Uterus (tissue), 4 donors: ENCODE measurements around the gene RORB. TPM values are rescaled to one million over a fixed set of nuclear protein-coding genes. Genes with fewer than 3 reads are reported as not detected.

ENCODE experiments used
- DNase-seq, 2 donors: peaks; one replicate each; pipeline ENCODE4 v3.0.0-alpha.2; 2019 to 2020
- H3K27ac ChIP-seq, 2 donors: fragments of 200-600 bp; sonication (generic); 1 replicate in 1 of 2; 2 replicates in 1 of 2; pipeline ENCODE4 v1.5.1; 2016 to 2018
- H3K27me3 ChIP-seq, 2 donors: fragments of 200-600 bp; sonication (generic); one replicate each; pipeline ENCODE4 v1.5.1; 2018 to 2019; ENCODE audit warnings: control low read depth in 1 of 2
- H3K36me3 ChIP-seq, 2 donors: fragments of 200-600 bp; sonication (generic); one replicate each; pipeline ENCODE4 v1.5.1; 2019; ENCODE audit warnings: control low read depth in 1 of 2
- H3K4me1 ChIP-seq, 2 donors: fragments of 200-600 bp; sonication (generic); one replicate each; pipeline ENCODE4 v1.5.1; 2018 to 2019; ENCODE audit warnings: control low read depth in 1 of 2
- H3K4me3 ChIP-seq, 2 donors: fragments of 200-600 bp; sonication (generic); 1 replicate in 1 of 2; 2 replicates in 1 of 2; pipeline ENCODE4 v1.5.1; 2018 to 2019; ENCODE audit warnings: mild to moderate bottlenecking in 1 of 2
- H3K9me3 ChIP-seq, 2 donors: fragments of 200-600 bp; sonication (generic); one replicate each; pipeline ENCODE4 v1.5.1; 2019; ENCODE audit warnings: control low read depth in 1 of 2
- CTCF ChIP-seq, 4 experiments: fragments of 200-600 bp in 2 of 4; fragments of 450-650 bp in 2 of 4; sonication (generic) in 2 of 4; IDR thresholded peaks; one replicate each; pipeline ENCODE4 v1.5.1; 2016 to 2019; ENCODE audit warnings: antibody characterized with exemption in 4 of 4, mild to moderate bottlenecking in 2 of 4, moderate library complexity in 1 of 4
- POLR2A ChIP-seq, 2 donors: fragments of 450-650 bp; IDR thresholded peaks; one replicate each; pipeline ENCODE4 v1.6.1; 2016; ENCODE audit warnings: antibody characterized with exemption in 2 of 2, mild to moderate bottlenecking in 1 of 2, moderate library complexity in 1 of 2
- intact Hi-C: fragments of 100-400 bp; cut with DNase I; formaldehyde crosslinking; loops from one replicate; pipeline ENCODE4 v1.15.1; 2023; ENCODE audit warnings: low total_unique reads
- total RNA-seq, 4 donors: library from RNA; depleted of rRNA in 3 of 4; stranded (reverse); fragments of >200 nt in 3 of 4; gene quantifications; one replicate each; pipeline versions ENCODE4 v1.1.0 to v1.2.4, GENCODE V29; 2014 to 2023
- donor health status: DM: yes; HTN: yes; CAD: no.

Gene RORB
- total RNA-seq, 4 donors from 2014 or later, result under 0.01 to 32.1 (median 0.64) TPM

GRCh38 chr9:74718709-74719108 is 221.6 kb downstream of the RORB start:
- Histone ChIP-seq H3K4me3 (no peak overlapping the region), H3K27ac (no peak overlapping the region), H3K4me1 (no peaks in the 10 kb centered on the region), H3K9me3 (no peaks in the 10 kb centered on the region), H3K36me3 (no peaks in the 10 kb centered on the region), H3K27me3 (no peaks in the 10 kb centered on the region)
- intact Hi-C loops, result no loop called here
- TF ChIP-seq POLR2A (IDR thresholded peaks at IDR 0.05), result no peak
- TF ChIP-seq CTCF (IDR thresholded peaks at IDR 0.05), result no peak
- no peak for DNase-seq

DNA sequence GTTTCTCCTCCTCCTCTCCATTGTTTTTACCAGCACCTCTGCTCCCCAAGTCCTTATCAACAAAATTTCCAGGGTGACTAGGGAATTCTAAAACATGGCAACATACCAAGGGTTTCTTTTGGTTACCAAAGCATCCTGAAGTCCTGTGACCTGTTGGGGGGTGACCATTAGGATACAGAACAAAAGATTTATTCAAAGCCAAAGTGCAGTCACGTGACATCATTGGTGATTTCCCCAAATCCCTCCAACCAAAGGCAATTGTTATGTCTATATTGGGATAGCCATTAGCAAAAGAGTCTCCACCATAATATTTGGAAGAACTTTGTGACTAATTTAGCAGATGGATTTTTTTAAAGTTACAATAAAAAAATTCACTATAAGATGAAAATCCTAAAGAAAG is 222.2 kb downstream of the RORB start:
- Histone ChIP-seq H3K4me3 (no peak overlapping the region), H3K27ac (no peak overlapping the region), H3K36me3 (no peaks in the 10 kb centered on the region), H3K27me3 (no peaks in the 10 kb centered on the region), H3K9me3 (no peaks in the 10 kb centered on the region), H3K4me1 (no peaks in the 10 kb centered on the region)
- DNase-seq, result no peak
- intact Hi-C loops, result no loop called here
- TF ChIP-seq POLR2A (IDR thresholded peaks at IDR 0.05), result no peak
- TF ChIP-seq CTCF (IDR thresholded peaks at IDR 0.05), result no peak

DNA sequence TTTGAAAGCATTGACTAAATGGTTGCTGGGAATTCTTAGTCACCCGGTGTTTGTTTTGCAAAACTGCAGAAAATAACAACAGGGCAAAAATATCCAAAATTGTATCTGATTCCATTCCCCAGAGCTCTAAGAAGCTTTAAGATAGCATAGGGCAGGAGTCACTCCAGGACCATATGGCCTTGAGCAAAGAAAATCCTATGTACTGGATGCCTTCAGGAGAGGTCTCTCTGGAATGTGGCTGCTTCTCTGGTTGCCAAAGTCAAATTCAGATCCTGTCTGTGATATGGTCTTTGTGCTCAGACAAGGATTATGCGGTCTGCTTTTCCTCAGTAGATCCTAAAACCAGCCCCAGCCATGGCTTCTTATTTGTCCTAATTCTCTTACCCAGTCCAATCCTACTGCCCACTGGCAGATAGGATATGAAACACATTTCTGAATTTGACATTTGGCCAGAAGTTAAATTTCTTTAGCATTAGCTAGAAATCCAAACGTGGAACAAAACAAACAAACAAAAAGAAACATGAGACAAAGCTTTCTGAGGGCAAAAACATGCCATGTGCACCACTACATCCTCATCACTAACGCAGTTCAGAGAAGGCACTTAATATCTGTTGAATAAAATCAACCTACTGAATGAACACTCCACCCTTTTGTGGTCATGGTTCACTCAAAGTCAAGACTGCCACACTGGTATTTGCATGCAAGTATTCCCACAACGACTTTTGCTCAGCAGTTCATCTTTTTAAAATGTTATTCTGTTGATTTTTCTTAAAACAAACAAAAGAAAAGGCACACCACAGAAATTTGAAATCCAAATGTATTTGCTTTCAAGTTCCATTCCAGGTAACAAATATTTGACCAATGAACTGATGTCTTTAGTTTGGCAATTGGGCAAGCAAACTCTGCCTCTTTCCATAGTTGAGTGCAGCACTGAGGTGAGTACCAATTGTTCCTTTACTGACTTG is 224.8 kb downstream of the RORB start:
- H3K4me1 ChIP-seq, result no peaks in the 10 kb centered on the region
- H3K4me3 ChIP-seq, result no peak overlapping the region
- no peak overlapping the region for H3K27ac ChIP-seq
- H3K9me3 ChIP-seq, result no peaks in the 10 kb centered on the region
- intact Hi-C loops, result no loop called here
- H3K36me3 ChIP-seq, result no peaks in the 10 kb centered on the region
- H3K27me3 ChIP-seq, result no peaks in the 10 kb centered on the region
- DNase-seq, result no peak
- TF ChIP-seq CTCF (IDR thresholded peaks at IDR 0.05), result no peak
- TF ChIP-seq POLR2A (IDR thresholded peaks at IDR 0.05), result no peak

GRCh38 chr9:74724317-74724716 is 227.2 kb downstream of the RORB start:
- TF ChIP-seq CTCF (IDR thresholded peaks at IDR 0.05) (no peak), POLR2A (IDR thresholded peaks at IDR 0.05) (no peak)
- no peaks in the 10 kb centered on the region for H3K9me3 ChIP-seq
- no peaks in the 10 kb centered on the region for H3K27me3 ChIP-seq
- intact Hi-C loops, result no loop called here
- no peaks in the 10 kb centered on the region for H3K4me1 ChIP-seq
- no peak overlapping the region for H3K4me3 ChIP-seq
- H3K27ac ChIP-seq, result no peak overlapping the region
- H3K36me3 ChIP-seq, result no peaks in the 10 kb centered on the region
- no peak for DNase-seq

GRCh38 chr9:74726581-74726980 is 229.4 kb downstream of the RORB start:
- DNase-seq, result no peak
- Histone ChIP-seq H3K36me3 (no peaks in the 10 kb centered on the region), H3K27ac (no peak overlapping the region), H3K27me3 (no peaks in the 10 kb centered on the region), H3K9me3 (no peaks in the 10 kb centered on the region), H3K4me3 (no peak overlapping the region), H3K4me1 (no peaks in the 10 kb centered on the region)
- TF ChIP-seq POLR2A (IDR thresholded peaks at IDR 0.05), result no peak
- TF ChIP-seq CTCF (IDR thresholded peaks at IDR 0.05), result no peak
- intact Hi-C loops, result no loop called here
